ENCODE measurements around the gene KRT80. TPM values are rescaled to one million over a fixed set of nuclear protein-coding genes. Genes with fewer than 3 reads are reported as not detected.

The KRT80 gene
- 0.15 and 0.17 TPM in 2 replicates for total RNA-seq

DNA sequence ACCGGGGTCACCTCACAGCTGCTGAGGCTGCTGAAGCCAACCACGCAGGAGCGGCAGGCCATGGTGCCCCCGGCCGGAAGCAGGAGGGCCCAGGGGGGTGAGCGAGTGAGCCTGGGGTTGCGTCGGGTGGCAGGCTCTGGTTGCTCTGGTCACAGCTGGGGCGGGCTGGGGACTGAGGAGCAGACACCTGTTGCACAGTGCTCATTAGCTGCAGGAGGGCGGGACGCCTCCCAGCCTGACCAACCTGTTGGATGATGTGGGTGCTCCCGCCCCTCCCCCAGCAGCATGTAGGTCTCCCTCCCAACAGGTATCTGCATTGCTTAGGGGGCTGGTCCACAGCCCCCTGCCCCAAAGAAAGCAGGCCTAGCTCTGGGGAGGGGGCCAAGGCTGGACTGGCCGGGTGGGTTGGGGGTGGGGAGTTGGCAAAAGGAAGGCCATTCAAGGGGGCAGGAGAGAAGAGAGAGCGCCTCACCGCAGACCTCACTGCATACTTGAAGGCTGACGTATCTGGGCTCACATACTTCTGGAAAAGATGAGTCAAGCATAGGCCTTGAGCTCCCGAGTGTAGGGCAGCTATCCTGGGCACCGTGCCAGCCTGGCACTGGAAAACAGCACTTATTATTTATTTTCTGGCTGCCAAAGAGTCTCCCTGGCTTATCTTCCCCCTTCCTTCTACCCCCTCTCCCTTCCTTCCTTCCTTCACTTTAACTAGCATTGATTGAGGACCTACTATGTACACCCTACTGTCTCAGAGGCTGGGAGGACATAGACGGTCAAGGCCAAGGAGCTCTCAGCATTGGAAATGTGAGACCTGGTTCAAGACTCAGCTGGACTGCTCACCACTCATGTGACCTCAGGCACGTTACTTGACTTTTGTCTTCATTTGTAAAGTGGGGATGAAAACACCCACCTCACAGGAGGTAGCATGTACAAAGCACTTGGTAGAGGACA lies at the start of gene KRT80:
Gene KRT80, minus strand, starts transcription at position 174 of the 951 bp plus-strand sequence. Its CDS starts 112 bp downstream, at position 62.

DNA sequence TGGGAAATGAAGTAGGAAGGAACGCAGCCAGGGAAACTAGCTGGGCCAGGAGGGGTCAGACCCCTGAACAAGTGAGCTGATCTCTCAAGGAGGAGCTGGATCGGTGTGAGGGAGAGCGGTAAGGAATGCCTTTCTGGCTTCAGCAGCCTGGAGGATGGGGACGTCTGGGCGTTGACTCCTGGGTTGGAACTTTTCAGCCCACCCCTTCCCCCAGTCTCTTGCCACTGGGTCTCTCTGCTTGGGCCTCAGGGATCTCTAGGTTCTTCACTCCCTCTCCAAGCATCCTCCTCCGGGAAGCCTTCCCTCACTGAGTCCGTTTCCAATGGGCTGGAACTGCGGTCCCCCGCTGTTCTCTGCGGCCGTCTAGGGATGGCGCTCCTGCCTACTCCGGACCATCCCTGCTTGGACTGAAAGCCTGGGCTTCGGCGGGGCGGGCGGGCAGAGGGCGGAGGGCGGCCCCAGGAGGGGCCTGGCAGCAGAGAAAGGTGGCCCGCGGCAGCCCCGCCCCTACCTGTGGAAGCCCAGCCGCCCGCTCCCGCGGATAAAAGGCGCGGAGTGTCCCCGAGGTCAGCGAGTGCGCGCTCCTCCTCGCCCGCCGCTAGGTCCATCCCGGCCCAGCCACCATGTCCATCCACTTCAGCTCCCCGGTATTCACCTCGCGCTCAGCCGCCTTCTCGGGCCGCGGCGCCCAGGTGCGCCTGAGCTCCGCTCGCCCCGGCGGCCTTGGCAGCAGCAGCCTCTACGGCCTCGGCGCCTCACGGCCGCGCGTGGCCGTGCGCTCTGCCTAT lies 41.1 kb upstream of the KRT80 start, which contains the start of gene KRT7:
Gene KRT7, plus strand, starts transcription at position 570 of the 788 bp plus-strand sequence. Its CDS starts 54 bp downstream, at position 624.

Other genes with a start within 250 kb of the KRT80 start
- gene ACVR1B, start 240.3 kb downstream of the KRT80 start, total RNA-seq: 5.0 and 6.1 TPM in 2 replicates
- 6.1 and 6.2 TPM in 2 replicates for gene TAMALIN, start 185.1 kb downstream of the KRT80 start, total RNA-seq
- gene NR4A1, start 140.6 kb downstream of the KRT80 start, total RNA-seq: 1.0 and 2.2 TPM in 2 replicates
- 50.7 and 52.3 TPM in 2 replicates for gene ATG101, start 122.0 kb downstream of the KRT80 start, total RNA-seq
- 0.17 TPM in 1 of 2 replicates, not detected in the other for gene SMIM41, start 112.3 kb downstream of the KRT80 start, total RNA-seq
- gene KRT7, start 41.2 kb upstream of the KRT80 start, total RNA-seq: 9.2 and 11.1 TPM in 2 replicates
- 0.15 TPM in 1 of 2 replicates, not detected in the other for gene KRT86, start 82.6 kb upstream of the KRT80 start, total RNA-seq
- not detected in 2 replicates for gene KRT81, start 99.5 kb upstream of the KRT80 start, total RNA-seq
- gene KRT83, start 129.4 kb upstream of the KRT80 start, total RNA-seq: not detected in 2 replicates
- gene KRT85, start 175.5 kb upstream of the KRT80 start, total RNA-seq: not detected in 2 replicates
- gene KRT84, start 193.6 kb upstream of the KRT80 start, total RNA-seq: not detected in 2 replicates
- gene KRT82, start 214.3 kb upstream of the KRT80 start, total RNA-seq: not detected in 2 replicates
- gene KRT75, start 242.4 kb upstream of the KRT80 start, total RNA-seq: not detected in 2 replicates

All from bronchus fibroblast of lung (primary cell).